GM18909 (cell line): Measurements from ENCODE around the gene PPP1R26.

Experiments used
- ATAC-seq: cut with Tn5 transposase; IDR thresholded peaks from one replicate; pipeline ENCODE4 v1.9.1; 2021; ENCODE audit warnings: mild to moderate bottlenecking; ENCODE audit not compliant: unreplicated experiment, poor library complexity

PPP1R26 gene

GRCh38 chr9:135461936-135462335 is 17.6 kb upstream of the PPP1R26 start:
- no peak for ATAC-seq

GRCh38 chr9:135463140-135463539 is 16.4 kb upstream of the PPP1R26 start:
- no peak for ATAC-seq

GRCh38 chr9:135464181-135464580 is 15.4 kb upstream of the PPP1R26 start:
- ATAC-seq = no peak

DNA sequence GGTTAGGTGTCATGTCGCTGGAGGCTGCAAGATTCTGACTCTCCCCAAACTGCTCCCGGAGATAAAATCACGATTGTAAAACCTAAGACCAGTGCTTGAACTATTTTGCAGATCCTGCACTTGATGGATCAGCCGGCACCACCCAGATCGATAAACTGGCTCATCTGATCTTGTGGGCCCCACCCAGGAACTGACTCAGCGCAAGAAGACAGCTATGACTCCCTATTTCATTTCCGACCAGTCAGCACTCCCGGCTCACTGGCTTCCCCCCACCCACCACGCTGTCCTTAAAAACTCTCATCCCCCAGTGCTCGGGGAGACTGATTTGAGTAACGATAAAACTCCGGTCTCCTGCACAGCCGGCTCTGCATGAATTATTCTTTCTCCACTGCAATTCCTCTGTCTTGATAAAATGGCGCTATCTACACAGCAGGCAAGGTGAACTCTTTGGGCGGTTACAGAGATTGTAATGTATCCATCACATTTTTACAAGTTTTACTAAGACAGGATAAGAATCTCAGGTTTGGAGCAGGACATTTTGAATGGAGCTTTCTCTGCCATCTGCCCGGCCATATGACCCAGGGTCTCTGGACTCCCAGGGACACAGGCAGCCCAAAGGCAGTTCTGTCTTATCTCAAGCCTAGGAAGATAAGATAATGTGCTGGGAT is 10.6 kb upstream of the PPP1R26 start:
- no peak for ATAC-seq

- ATAC-seq = no peak
Measured at GRCh38 chr9:135471791-135472640, 7.6 kb upstream of the PPP1R26 start.

- no peak for ATAC-seq
Measured at GRCh38 chr9:135473972-135474543, 5.5 kb upstream of the PPP1R26 start.

- no peak for ATAC-seq
Measured at GRCh38 chr9:135474915-135475314, 4.7 kb upstream of the PPP1R26 start.

GRCh38 chr9:135476561-135477355 is 2.8 kb upstream of the PPP1R26 start:
- no peak for ATAC-seq

DNA sequence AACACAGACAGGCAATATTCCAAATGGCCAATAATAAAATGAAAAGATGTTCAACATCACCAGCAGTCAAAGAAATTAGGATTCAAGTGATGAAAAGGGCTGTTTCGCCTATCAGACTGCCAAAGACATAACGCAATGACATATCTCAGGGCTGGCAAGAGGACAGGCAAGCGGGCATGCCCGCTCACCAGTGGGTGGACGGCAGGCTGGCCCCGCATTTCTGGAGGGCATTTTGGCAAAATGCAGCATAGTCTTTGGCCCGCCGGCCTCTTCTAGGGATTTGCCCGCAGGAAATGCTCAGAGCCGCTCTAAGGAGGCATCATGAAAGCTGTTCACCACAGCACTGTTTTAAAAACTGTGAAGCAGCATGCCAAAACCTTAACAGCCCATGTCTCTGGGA is 1.4 kb upstream of the PPP1R26 start:
- no peak for ATAC-seq

- no peak for ATAC-seq
Measured at GRCh38 chr9:135478829-135479468, 633 bp upstream of the PPP1R26 start.

DNA sequence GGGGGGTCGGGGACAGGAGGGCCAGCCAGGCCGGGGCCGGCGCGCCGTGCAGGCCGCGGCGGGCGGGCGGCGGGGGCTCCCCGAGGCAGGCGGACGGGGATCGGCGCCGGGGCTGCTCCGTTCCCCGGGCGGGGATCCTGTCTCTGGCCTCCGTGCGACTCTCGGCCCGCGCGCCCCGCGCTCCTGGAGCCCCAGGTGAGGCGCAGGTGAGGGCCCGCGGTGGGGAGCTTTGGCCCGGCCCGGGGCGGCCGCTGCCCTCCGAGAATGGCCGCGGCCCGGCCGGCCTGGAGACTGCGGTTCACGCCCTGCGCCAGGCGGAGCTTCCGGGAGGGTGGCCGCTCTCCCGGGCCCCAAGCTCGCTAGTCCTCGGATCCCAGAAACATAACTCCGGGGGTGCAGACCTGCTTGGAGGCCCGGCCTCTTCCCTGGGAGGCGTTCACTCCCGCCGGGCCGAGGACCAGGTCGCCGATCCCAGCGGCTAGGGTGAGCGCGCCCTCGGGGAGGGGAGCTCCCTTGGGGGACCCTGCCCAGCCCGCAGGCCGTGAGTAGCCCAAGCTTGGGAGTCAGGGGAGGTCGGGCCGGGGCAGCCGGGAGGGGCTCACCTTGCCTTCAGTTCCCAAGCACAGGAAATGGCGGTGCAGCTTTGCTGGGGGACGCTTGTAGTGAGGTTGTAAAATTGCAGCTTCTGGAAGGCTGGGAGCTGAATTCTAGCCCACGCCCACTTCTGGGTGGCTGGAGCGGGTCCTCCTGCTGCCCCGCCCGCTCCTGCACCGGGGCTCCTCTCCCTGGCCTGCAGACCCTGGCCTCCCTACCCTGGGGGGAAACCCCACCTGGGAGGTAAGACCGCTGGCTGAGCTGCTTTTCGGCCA is 723 bp downstream of the PPP1R26 start:
- no peak for ATAC-seq

DNA sequence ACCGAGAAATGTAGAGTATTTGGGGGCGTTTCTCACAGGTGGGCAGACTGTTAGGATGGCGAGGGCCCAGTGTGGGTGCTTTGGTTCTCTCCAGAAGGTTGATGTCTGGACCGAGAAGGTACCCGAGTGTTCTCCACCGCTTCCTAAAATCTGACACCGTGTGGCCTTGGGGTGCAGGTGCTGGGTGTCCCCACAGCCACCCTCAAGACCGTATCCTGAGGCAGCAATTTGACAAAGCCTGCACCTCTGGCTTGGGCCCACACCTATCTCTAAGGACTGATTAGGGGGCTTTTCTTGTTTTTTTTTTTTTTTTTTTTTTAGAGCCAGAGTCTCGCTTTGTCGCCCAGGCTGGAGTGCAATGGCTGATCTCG is 1.3 kb downstream of the PPP1R26 start:
- ATAC-seq = no peak

DNA sequence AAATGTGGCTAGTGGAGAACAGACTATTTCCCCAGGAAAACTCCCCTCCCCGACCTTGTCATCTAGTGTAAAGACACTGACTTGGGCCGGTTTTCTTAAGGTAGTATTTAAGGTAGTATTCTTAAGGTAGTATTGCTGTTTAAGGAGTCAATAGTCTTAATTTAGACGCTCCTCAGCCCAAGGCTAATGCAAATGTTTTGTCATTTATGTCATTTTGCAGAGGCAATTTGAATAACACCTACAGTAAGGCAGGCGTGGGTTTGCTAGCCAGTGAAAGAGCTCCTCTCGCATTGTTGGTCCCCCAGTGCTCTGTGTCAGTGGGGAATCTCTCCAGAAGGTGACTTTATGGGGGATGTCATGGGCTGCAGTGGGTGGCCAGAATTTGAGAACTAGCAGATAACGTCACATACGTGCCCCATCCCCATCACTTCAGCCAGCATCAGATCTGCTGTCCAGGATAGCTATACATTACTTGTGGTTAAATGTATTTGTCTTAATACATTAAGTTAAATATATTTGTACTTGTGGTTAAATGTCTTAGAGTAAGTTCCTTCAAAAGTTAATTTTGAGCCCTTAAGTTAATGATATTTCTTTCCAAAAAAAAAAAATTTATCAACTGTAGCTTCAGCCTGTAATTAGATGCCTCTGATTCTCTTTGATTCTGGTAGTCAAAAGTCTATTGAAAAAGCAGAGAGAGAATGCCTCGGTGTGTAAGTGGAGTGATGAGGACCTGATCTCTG is 2.6 kb downstream of the PPP1R26 start:
- ATAC-seq = no peak

DNA sequence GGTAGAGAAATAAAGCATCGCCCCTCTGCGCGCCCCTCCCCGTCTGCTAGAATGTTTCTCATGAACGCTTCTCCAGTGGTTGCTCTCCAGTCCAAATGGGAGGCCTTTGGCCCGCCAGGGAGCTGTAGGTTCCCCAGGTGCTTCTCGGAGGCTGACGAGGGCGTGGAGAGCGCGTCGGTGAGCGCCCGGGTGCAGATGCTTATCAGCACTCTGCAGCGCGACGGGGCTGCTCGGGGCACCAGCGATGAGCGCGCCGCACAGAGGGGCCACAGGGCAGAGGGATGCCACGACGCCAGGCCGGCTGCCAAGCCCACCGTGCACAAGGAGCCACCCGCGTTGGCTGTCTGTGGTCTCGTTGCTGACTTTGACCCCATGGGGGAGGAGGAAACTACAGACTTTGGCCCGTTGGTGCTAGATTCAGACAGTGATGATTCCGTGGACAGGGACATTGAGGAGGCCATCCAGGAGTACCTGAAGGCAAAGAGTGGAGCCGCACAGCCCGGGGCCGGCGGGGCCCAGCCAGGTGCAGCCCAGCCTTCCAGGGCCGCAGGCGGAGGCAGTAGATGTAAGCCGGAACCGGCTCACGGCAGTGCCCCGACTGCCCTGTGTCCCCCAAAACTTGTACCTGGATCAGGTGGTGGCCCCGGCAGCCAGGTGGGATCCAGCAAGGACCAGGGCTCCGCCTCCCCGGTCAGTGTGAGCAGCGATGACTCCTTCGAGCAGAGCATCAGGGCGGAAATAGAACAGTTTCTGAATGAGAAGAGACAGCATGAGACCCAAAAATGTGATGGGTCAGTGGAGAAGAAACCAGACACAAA is 5.1 kb downstream of the PPP1R26 start:
- no peak for ATAC-seq

GRCh38 chr9:135485385-135485784 is 5.8 kb downstream of the PPP1R26 start:
- ATAC-seq = no peak

DNA sequence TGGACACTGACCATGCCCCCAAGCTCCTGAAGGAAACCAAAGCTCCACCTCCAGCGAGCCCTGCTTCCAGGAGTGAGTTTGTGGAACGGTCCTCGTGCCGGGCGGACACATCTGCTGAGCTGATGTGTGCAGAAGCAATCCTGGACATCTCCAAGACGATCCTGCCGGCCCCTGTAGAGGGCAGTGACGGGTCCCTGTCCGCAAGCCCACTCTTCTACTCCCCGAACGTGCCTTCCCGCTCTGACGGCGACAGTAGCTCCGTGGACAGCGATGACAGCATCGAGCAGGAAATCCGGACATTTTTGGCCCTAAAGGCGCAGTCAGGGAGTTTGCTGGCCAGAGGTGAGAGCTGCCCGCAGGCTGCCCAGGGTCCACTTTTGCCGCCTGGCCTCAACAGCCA is 6.2 kb downstream of the PPP1R26 start:
- ATAC-seq = no peak

DNA sequence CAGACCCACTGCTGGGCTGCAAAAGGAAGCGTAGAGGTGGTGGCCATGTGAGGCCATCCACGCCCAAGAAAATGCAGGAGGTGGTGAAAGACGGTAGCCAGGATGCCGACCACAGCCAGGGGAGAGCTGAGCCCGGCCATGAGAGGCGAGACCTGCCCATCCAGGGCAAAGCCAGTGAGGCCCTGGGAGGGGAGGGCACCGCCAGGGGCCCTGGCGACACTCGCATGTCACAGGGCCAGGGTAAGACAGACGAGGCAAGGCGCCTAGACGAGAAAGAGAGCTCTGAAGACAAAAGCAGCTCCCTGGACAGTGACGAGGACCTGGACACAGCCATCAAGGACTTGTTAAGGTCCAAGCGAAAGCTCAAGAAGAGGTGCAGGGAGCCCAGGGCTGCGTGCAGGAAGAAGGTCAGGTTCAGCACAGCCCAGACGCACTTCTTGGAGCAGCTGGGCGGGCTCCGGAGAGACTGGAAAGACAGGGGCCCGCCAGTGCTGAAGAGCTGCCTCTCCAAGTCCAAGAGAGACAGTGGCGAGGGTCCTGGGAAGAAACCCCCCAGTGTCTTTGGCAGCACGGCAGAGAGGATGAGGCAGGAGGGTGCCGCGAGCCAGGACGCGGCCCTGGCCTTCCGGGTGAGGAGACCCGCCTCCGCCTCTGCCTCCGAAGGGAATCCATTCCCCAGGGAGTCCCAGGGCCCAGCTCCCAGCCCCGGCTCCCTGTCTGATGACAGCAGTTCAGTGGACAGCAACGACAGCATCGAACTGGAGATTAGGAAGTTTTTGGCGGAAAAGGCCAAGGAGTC is 6.9 kb downstream of the PPP1R26 start:
- ATAC-seq = no peak
